GM12878 (cell line): ENCODE data around the gene DENND1A.

Experiments used
- CTCF ChIP-seq, 3 experiments: IDR thresholded peaks in 2 of 3; conservative IDR thresholded peaks in 1 of 3; 2 replicates each; pipeline ENCODE4 v1.5.1; 2011; ENCODE audit warnings: low read depth in 3 of 3, low read length in 3 of 3, mild to moderate bottlenecking in 3 of 3, control low read depth in 2 of 3, moderate library complexity in 2 of 3, inconsistent platforms in 1 of 3, mixed read lengths in 1 of 3; ENCODE audit not compliant: control insufficient read depth in 2 of 3, insufficient read depth in 1 of 3; ENCODE audit errors: extremely low read depth in 1 of 3
- CUX1 ChIP-seq: IDR thresholded peaks from 2 replicates; pipeline ENCODE4 v1.6.1; 2012; ENCODE audit warnings: improper control_type of control experiment, low read depth, low read length; ENCODE audit not compliant: insufficient replicate concordance
- EP300 ChIP-seq, 2 experiments: fragments of 150-350 bp in 1 of 2; IDR thresholded peaks; 2 replicates each; pipeline ENCODE4 v1.6.1; 2011 to 2012; ENCODE audit warnings: low read depth in 2 of 2, low read length in 2 of 2, borderline replicate concordance in 1 of 2, improper control_type of control experiment in 1 of 2, inconsistent platforms in 1 of 2; ENCODE audit not compliant: control insufficient read depth in 1 of 2
- EZH2 ChIP-seq: IDR thresholded peaks from 2 replicates; pipeline ENCODE4 v1.6.1; 2012; ENCODE audit warnings: low read depth, mild to moderate bottlenecking, control low read depth, inconsistent platforms, low read length, borderline replicate concordance; ENCODE audit not compliant: control insufficient read depth
- FOXK2 ChIP-seq: fragments of 450-650 bp; IDR thresholded peaks from 2 replicates; pipeline ENCODE4 v1.6.1; 2017; ENCODE audit warnings: mild to moderate bottlenecking, moderate library complexity
- HCFC1 ChIP-seq: fragments of 150-350 bp; IDR thresholded peaks from 2 replicates; pipeline ENCODE4 v1.6.1; 2014; ENCODE audit warnings: low read length
- MLLT1 ChIP-seq: fragments of 450-650 bp; IDR thresholded peaks from 2 replicates; pipeline ENCODE4 v1.6.1; 2016; ENCODE audit warnings: mild to moderate bottlenecking
- POLR2AphosphoS5 ChIP-seq: IDR thresholded peaks from 2 replicates; pipeline ENCODE4 v1.6.1; 2011; ENCODE audit warnings: mild to moderate bottlenecking, low read length, inconsistent platforms
- REST ChIP-seq: IDR thresholded peaks from 2 replicates; pipeline ENCODE4 v1.6.1; 2012; ENCODE audit warnings: mild to moderate bottlenecking, low read depth, low read length
- SUZ12 ChIP-seq: fragments of 200-600 bp; sonication (generic); IDR thresholded peaks from one replicate; pipeline ENCODE4 v1.6.1; 2018; ENCODE audit warnings: antibody characterized with exemption, mild to moderate bottlenecking; ENCODE audit not compliant: unreplicated experiment

GRCh38 chr9:123377211-123377971 is 552.5 kb downstream of the DENND1A start:
- TF ChIP-seq EP300 (IDR thresholded peaks at IDR 0.05; ENCODE audit: borderline replicate concordance in 1 of 2, control insufficient read depth in 1 of 2, low read depth in 2 of 2, low read length in 2 of 2): no peak
- TF ChIP-seq MLLT1: no peak
- no peak for TF ChIP-seq FOXK2
- no peak for TF ChIP-seq EZH2
- TF ChIP-seq CUX1: no peak
- no peak for TF ChIP-seq CTCF (IDR thresholded peaks at IDR 0.05 in 2 of 3, conservative IDR thresholded peaks at IDR 0.05 in 1 of 3; ENCODE audit: control insufficient read depth in 2 of 3, extremely low read depth in 1 of 3, insufficient read depth in 1 of 3, low read depth in 3 of 3, low read length in 3 of 3)
- no peak for TF ChIP-seq HCFC1
- TF ChIP-seq POLR2AphosphoS5: no peak
- no peak for TF ChIP-seq SUZ12
- no peak for TF ChIP-seq REST
